Measurements from ENCODE around the gene SEMA4D.
A peak's percentile ranks its signal among the peaks of the same experiment; 100 is the strongest.

Gene SEMA4D

GRCh38 chr9:89352451-89352850 is 145.5 kb downstream of the SEMA4D start:
- no peak for DNase-seq (ENCODE audit: low spot score)

- no peak for DNase-seq (ENCODE audit: low spot score)
These were observed 146.2 kb downstream of the SEMA4D start for GRCh38 chr9:89351584-89352300.

- no peak for DNase-seq (ENCODE audit: low spot score)
These were observed 146.8 kb downstream of the SEMA4D start for GRCh38 chr9:89350988-89351557.

- no peak for DNase-seq (ENCODE audit: low spot score)
These were observed 148.3 kb downstream of the SEMA4D start for GRCh38 chr9:89349607-89350006.

- DNase-seq (ENCODE audit: low spot score) = no peak
These were observed 150.3 kb downstream of the SEMA4D start for GRCh38 chr9:89347651-89348050.

- DNase-seq (ENCODE audit: low spot score) = no peak
These were observed 151.2 kb downstream of the SEMA4D start for GRCh38 chr9:89346696-89347095.

- DNase-seq (ENCODE audit: low spot score) = no peak
These were observed 152.4 kb downstream of the SEMA4D start for GRCh38 chr9:89345476-89345875.

- DNase-seq (ENCODE audit: low spot score) = peak; percentile 47
These were observed 154.1 kb downstream of the SEMA4D start for GRCh38 chr9:89343812-89344211.

- DNase-seq (ENCODE audit: low spot score) = no peak
These were observed 155.0 kb downstream of the SEMA4D start for GRCh38 chr9:89342948-89343347.

- no peak for DNase-seq (ENCODE audit: low spot score)
These were observed 155.7 kb downstream of the SEMA4D start for GRCh38 chr9:89342213-89342612.

GRCh38 chr9:89340332-89340731 is 157.6 kb downstream of the SEMA4D start:
- peak; percentile 54 for DNase-seq (ENCODE audit: low spot score)

GRCh38 chr9:89339807-89340206 is 158.1 kb downstream of the SEMA4D start:
- DNase-seq (ENCODE audit: low spot score) = peak; percentile 59

- no peak for DNase-seq (ENCODE audit: low spot score)
These were observed 167.4 kb downstream of the SEMA4D start for GRCh38 chr9:89330513-89330912.

- no peak for DNase-seq (ENCODE audit: low spot score)
These were observed 168.0 kb downstream of the SEMA4D start for GRCh38 chr9:89329917-89330316.

GRCh38 chr9:89328064-89328463 is 169.8 kb downstream of the SEMA4D start:
- DNase-seq (ENCODE audit: low spot score) = no peak

GRCh38 chr9:89325733-89326132 is 172.2 kb downstream of the SEMA4D start:
- DNase-seq (ENCODE audit: low spot score) = no peak

- DNase-seq (ENCODE audit: low spot score) = no peak
These were observed 174.5 kb downstream of the SEMA4D start for GRCh38 chr9:89323390-89323789.

- no peak for DNase-seq (ENCODE audit: low spot score)
These were observed 178.7 kb downstream of the SEMA4D start for GRCh38 chr9:89319015-89319905.

GRCh38 chr9:89318123-89319014 is 179.5 kb downstream of the SEMA4D start, which contains the start of gene SECISBP2:
Gene SECISBP2 (plus strand): TSS chr9:89318500. CDS start chr9:89318577, 77 bp downstream.
- DNase-seq (ENCODE audit: low spot score) = peak; percentile 95

- DNase-seq (ENCODE audit: low spot score) = no peak
These were observed 180.6 kb downstream of the SEMA4D start for GRCh38 chr9:89317282-89317681.

- DNase-seq (ENCODE audit: low spot score) = no peak
These were observed 182.4 kb downstream of the SEMA4D start for GRCh38 chr9:89315482-89315881.

GRCh38 chr9:89314955-89315354 is 183.0 kb downstream of the SEMA4D start:
- no peak for DNase-seq (ENCODE audit: low spot score)

All from activated CD4-positive, alpha-beta T cell treated with anti-CD3 and anti-CD28 coated beads, Interleukin-2, Interleukin-4, amounts not matched to agents 100 ng/mL and 50 ng/mL, durations not matched to agents 16 hours and 8 hours (primary cell).